Adrenal gland (tissue), 12 donors: ENCODE results near the gene GRP. TPM values are rescaled to one million over a fixed set of nuclear protein-coding genes. Genes with fewer than 3 reads are reported as not detected.

Experiments used
- DNase-seq, 7 donors: peaks; one replicate each; pipeline ENCODE4 v3.0.0-alpha.2; 2019 to 2020
- H3K27ac ChIP-seq, 5 donors: fragments of 200-600 bp; sonication (generic) in 4 of 5; 1 replicate in 3 of 5; 2 replicates in 2 of 5; pipeline versions ENCODE4 v1.5.1 to v1.8.0; 2016 to 2020; ENCODE audit warnings: mild to moderate bottlenecking in 1 of 5
- H3K27me3 ChIP-seq: fragments of 200-600 bp; 2 replicates; pipeline ENCODE4 v1.8.0; 2021
- H3K36me3 ChIP-seq, 2 donors: fragments of 200-600 bp; replicated peaks in 1 of 2; 1 replicate in 1 of 2; 2 replicates in 1 of 2; pipeline versions ENCODE4 v1.5.1 to v1.8.0; 2018 to 2022
- H3K4me1 ChIP-seq, 2 donors: fragments of 200-600 bp; replicated peaks in 1 of 2; 1 replicate in 1 of 2; 2 replicates in 1 of 2; pipeline versions ENCODE4 v1.5.1 to v1.8.0; 2018 to 2021
- H3K4me3 ChIP-seq, 4 donors: fragments of 200-600 bp; sonication (generic) in 3 of 4; one replicate each; pipeline ENCODE4 v1.5.1; 2016 to 2018
- H3K9me3 ChIP-seq, 3 donors: fragments of 200-600 bp; sonication (generic) in 1 of 3; replicated peaks in 1 of 3; 1 replicate in 2 of 3; 2 replicates in 1 of 3; pipeline versions ENCODE4 v1.5.1 to v1.8.0; 2016 to 2021
- POLR2A ChIP-seq, 2 donors: fragments of 450-650 bp; IDR thresholded peaks; one replicate each; pipeline ENCODE4 v1.6.1; 2017; ENCODE audit warnings: antibody characterized with exemption in 2 of 2, mild to moderate bottlenecking in 2 of 2, moderate library complexity in 1 of 2
- WGBS, 4 donors: extraction: QIAGEN DNeasy Blood & Tissue Kit in 2 of 4; methylation state at CpG; one replicate each; pipeline versions ENCODE4 v1.1.5 to v1.1.7; 2013 to 2017; 5-methylcytosine and 5-hydroxymethylcytosine counted together
- intact Hi-C, 2 donors: fragments of 100-400 bp; cut with DNase I; formaldehyde crosslinking; loops; one replicate each; pipeline versions ENCODE4 v1.14.1 to v1.15.0; 2022 to 2023
- polyA plus RNA-seq, 3 donors: library from polyadenylated mRNA; stranded (reverse); fragments of 200-250 nt in 2 of 3; fragments of 350-450 nt in 1 of 3; fragmentation: Illumina TruSeq in 1 of 3; extraction: RNeasy Lipid Tissue Mini Kit (QIAGEN cat#74804) in 1 of 3; gene quantifications; one replicate each; pipeline ENCODE4 v1.2.3, GENCODE V29; 2013 to 2014
- total RNA-seq, 9 donors: library from RNA; depleted of rRNA in 4 of 9; stranded (reverse); fragments of >200 nt in 4 of 9; fragments of 120-200 nt in 1 of 9; fragmentation: NEBNext Ultra II Directional in 1 of 9; extraction: Animal tissue kit (Norgen Biotek cat#: 25700) in 1 of 9; gene quantifications; one replicate each; pipeline versions ENCODE4 v1.1.0 to v1.2.4, GENCODE V29; 2013 to 2023
- TF ChIP-seq, protein P1 (sequence below), 6 experiments: fragments of 450-650 bp in 4 of 6; fragments of 200-600 bp in 2 of 6; sonication (generic) in 1 of 6; IDR thresholded peaks; 1 replicate in 5 of 6; 2 replicates in 1 of 6; pipeline versions ENCODE4 v1.5.1 to v1.8.0; 2016 to 2021; ENCODE audit warnings: antibody characterized with exemption in 6 of 6, mild to moderate bottlenecking in 2 of 6, moderate library complexity in 1 of 6
- donor health status: healthy with polysubstance abuse.
- donor health status: Bipolar disorder and iron deficiency.
- donor health status: DM: yes; HTN: yes; CAD: no.
- donor health status: DM: no; HTN: no; CAD: no.
- donor health status: DM: no; HTN: no; CAD: no.
- donor health status: DM: yes; HTN: yes; CAD: no.

The GRP gene
- total and polyA plus RNA-seq, 12 donors = 0.20 to 1.2 (median 0.74) TPM; not detected in 9

DNA sequence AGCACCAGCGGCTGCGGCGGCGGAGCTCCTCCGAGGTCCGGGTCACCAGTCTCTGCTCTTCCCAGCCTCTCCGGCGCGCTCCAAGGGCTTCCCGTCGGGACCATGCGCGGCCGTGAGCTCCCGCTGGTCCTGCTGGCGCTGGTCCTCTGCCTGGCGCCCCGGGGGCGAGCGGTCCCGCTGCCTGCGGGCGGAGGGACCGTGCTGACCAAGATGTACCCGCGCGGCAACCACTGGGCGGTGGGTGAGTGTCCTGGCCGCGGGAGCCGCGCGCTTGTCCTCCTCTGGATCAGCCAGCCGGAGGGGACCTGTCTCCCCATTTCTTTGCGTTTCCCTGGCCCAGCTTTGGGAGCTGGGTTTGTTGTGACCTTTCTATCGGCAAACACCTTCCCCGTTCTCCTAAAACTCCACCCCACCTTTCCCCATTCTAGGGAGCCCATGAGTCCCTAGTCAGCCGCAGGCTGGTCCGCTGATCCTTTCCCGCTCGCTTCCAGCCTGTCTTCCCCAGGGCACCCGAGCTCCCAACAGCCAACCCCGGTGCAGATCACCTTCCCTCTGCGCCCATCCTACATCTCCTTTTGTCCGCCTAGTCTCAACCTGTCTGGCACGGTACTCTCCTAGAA lies 316 bp downstream of the GRP start:
- TF ChIP-seq POLR2A (IDR thresholded peaks at IDR 0.05) = no peak
- TF ChIP-seq, protein P1, sequence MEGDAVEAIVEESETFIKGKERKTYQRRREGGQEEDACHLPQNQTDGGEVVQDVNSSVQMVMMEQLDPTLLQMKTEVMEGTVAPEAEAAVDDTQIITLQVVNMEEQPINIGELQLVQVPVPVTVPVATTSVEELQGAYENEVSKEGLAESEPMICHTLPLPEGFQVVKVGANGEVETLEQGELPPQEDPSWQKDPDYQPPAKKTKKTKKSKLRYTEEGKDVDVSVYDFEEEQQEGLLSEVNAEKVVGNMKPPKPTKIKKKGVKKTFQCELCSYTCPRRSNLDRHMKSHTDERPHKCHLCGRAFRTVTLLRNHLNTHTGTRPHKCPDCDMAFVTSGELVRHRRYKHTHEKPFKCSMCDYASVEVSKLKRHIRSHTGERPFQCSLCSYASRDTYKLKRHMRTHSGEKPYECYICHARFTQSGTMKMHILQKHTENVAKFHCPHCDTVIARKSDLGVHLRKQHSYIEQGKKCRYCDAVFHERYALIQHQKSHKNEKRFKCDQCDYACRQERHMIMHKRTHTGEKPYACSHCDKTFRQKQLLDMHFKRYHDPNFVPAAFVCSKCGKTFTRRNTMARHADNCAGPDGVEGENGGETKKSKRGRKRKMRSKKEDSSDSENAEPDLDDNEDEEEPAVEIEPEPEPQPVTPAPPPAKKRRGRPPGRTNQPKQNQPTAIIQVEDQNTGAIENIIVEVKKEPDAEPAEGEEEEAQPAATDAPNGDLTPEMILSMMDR (IDR thresholded peaks at IDR 0.05) = no peak
- H3K4me3 ChIP-seq = no peak overlapping the region
- WGBS, 4 donors = 2 to 4% (median 3%) methylated on average over 12 to 46 of the region's 46 CpGs

DNA sequence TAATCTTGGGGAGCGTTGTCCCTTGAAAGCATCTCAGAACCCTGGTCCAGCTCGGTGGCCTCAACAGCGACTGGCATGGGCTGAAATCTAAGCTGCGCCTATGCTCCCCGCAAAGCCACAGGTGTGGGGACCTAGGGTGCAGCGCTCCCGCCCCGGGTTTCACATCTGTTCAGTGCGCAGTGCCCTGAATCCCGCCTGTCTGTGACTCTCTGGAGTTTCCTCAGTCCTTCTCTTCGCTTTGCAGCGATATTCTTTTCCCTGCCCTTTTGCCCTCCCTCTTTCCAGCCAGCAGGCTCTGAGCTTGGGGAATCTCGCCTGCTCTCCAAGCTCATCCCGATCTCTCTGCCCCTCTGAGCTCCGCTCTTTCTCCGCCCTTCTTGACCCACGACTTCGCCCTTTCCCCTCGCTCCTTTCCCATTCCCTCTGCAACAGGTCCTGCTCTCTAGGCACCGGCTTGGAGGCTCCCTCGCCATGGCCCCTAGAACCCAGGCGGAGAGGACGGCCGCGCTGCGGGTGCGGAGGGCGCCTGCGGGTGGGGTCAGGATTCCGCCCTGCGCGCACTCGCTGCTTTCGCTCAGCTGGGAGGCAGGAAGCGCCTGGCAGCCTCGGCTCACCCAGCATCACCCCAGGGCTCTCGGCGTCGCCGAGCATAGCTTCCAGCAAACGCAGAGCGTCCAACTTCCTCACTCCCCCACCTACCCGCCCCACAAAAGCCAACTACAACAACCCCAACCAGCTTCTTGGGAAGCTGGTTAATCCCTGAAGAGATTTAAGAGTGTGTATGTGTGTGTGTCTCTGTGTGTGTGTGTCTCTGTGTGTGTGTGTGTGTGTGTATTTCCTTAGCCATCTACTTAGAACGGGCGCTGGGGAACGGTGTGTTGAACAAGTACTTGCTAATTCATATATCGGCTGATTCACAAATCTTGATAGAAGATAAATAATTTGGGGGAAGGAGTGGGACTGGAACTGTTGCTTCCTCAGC lies 1.1 kb downstream of the GRP start:
- intact Hi-C loops = no loop called here
- DNase-seq = no peak
- no peaks in the 10 kb centered on the region for H3K9me3 ChIP-seq
- no peak overlapping the region for H3K4me3 ChIP-seq
- 3 to 7% (median 4%) methylated on average over 28 to 47 of the region's 47 CpGs for WGBS, 4 donors
- no peak for TF ChIP-seq POLR2A (IDR thresholded peaks at IDR 0.05)
- TF ChIP-seq, protein P1 (IDR thresholded peaks at IDR 0.05) = no peak
- H3K27ac ChIP-seq = no peak overlapping the region
- H3K4me1 ChIP-seq = no peaks in the 10 kb centered on the region
- peaks cover 39% of the 10 kb centered on the region for H3K27me3 ChIP-seq
- no peaks in the 10 kb centered on the region for H3K36me3 ChIP-seq

More for the DNA sequence above, 316 bp downstream of the GRP start:
- no peaks in the 10 kb centered on the region for H3K4me1 ChIP-seq
- intact Hi-C loops = no loop called here
- peaks cover 39% of the 10 kb centered on the region for H3K27me3 ChIP-seq
- no peaks in the 10 kb centered on the region for H3K9me3 ChIP-seq
- no peak for DNase-seq
- H3K27ac ChIP-seq = no peak overlapping the region
- no peaks in the 10 kb centered on the region for H3K36me3 ChIP-seq

DNA sequence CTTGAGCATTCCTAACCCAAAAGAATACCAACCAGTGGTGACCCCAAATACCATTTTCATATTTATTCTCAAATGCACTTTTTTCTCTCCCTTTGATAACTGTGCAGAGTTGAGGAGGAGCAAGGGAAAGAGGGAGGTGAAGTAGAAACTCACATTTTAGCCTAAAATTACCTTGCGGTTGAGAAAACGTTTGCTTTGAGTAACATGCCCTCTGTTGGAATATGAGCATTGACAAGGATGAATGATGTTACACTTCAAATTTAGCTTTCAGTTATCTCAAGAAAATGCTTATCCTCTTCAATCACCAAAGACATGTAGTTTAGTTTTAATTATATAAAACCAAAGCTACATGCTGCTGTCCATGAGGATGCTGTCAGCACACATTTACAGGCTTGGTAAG lies 2.4 kb downstream of the GRP start:
- 66 to 74% (median 72%) methylated on average over 2 of the region's 2 CpGs for WGBS, 4 donors
- peaks cover 39% of the 10 kb centered on the region for H3K27me3 ChIP-seq
- H3K4me1 ChIP-seq = no peaks in the 10 kb centered on the region
- no peaks in the 10 kb centered on the region for H3K36me3 ChIP-seq
- intact Hi-C loops = no loop called here
- TF ChIP-seq POLR2A (IDR thresholded peaks at IDR 0.05) = no peak
- TF ChIP-seq, protein P1 (IDR thresholded peaks at IDR 0.05) = no peak
- no peak overlapping the region for H3K27ac ChIP-seq
- no peaks in the 10 kb centered on the region for H3K9me3 ChIP-seq
- DNase-seq = no peak
- no peak overlapping the region for H3K4me3 ChIP-seq

- TF ChIP-seq, protein P1 (IDR thresholded peaks at IDR 0.05) = no peak
- no peak for TF ChIP-seq POLR2A (IDR thresholded peaks at IDR 0.05)
- intact Hi-C loops = no loop called here
- Histone ChIP-seq H3K27me3 (no peaks in the 10 kb centered on the region), H3K4me3 (no peak overlapping the region), H3K9me3 (no peaks in the 10 kb centered on the region), H3K4me1 (no peaks in the 10 kb centered on the region), H3K36me3 (no peaks in the 10 kb centered on the region), H3K27ac (no peak overlapping the region)
- WGBS, 4 donors = 37 to 46% (median 39%) methylated on average over 1 of the region's 1 CpG
- DNase-seq = no peak
Observed at GRCh38 chr18:59228351-59228750, 8.4 kb downstream of the GRP start.
